Measurements from ENCODE around the gene PTGR3.

PTGR3 gene

GRCh38 chr18:75255094-75255493 lies 46.2 kb upstream of the PTGR3 start:
- Histone ChIP-seq H3K79me2 (ENCODE audit: insufficient read depth, low read length) (peaks cover 98% of the 10 kb centered on the region), H3K4me1 (ENCODE audit: insufficient read depth, low read length) (0 out of 2 replicates have a peak, but pooled peaks cover 7% of the 10 kb centered on the region), H3K4me2 (ENCODE audit: insufficient read depth, low read length) (no peak overlapping the region), H3K36me3 (ENCODE audit: insufficient read depth, low read length) (no peaks in the 10 kb centered on the region), H2AFZ (ENCODE audit: low read depth, low read length) (no peak overlapping the region), H4K20me1 (ENCODE audit: insufficient read depth, low read length) (peaks cover 18% of the 10 kb centered on the region), H3K27me3 (ENCODE audit: insufficient read depth, low read length, poor library complexity) (no peaks in the 10 kb centered on the region), H3K27ac (ENCODE audit: low read length) (no peak overlapping the region), H3K9me3 (ENCODE audit: insufficient read depth, low read length, severe bottlenecking) (no peaks in the 10 kb centered on the region), H3K4me3 (ENCODE audit: low read depth in 1 of 2, low read length in 2 of 2) (no peak overlapping the region), H3K9ac (ENCODE audit: low read depth, low read length) (no peak overlapping the region)
- ATAC-seq (ENCODE audit: insufficient read depth, low read depth), result no peak
- no peak for TF ChIP-seq EZH2 (IDR thresholded peaks at IDR 0.05; ENCODE audit: borderline replicate concordance, low read depth, low read length, severe bottlenecking)
- TF ChIP-seq, protein P1, sequence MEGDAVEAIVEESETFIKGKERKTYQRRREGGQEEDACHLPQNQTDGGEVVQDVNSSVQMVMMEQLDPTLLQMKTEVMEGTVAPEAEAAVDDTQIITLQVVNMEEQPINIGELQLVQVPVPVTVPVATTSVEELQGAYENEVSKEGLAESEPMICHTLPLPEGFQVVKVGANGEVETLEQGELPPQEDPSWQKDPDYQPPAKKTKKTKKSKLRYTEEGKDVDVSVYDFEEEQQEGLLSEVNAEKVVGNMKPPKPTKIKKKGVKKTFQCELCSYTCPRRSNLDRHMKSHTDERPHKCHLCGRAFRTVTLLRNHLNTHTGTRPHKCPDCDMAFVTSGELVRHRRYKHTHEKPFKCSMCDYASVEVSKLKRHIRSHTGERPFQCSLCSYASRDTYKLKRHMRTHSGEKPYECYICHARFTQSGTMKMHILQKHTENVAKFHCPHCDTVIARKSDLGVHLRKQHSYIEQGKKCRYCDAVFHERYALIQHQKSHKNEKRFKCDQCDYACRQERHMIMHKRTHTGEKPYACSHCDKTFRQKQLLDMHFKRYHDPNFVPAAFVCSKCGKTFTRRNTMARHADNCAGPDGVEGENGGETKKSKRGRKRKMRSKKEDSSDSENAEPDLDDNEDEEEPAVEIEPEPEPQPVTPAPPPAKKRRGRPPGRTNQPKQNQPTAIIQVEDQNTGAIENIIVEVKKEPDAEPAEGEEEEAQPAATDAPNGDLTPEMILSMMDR (IDR thresholded peaks at IDR 0.05; ENCODE audit: borderline replicate concordance, extremely low read depth, low read length, poor library complexity, severe bottlenecking), result no peak
- DNase-seq, result no peak

- H3K9ac ChIP-seq (ENCODE audit: low read depth, low read length), result no peak overlapping the region
- peaks cover 18% of the 10 kb centered on the region for H3K4me1 ChIP-seq (ENCODE audit: insufficient read depth, low read length)
- no peaks in the 10 kb centered on the region for H3K9me3 ChIP-seq (ENCODE audit: insufficient read depth, low read length, severe bottlenecking)
- no peaks in the 10 kb centered on the region for H3K27me3 ChIP-seq (ENCODE audit: insufficient read depth, low read length, poor library complexity)
- DNase-seq (no peak), ATAC-seq (ENCODE audit: insufficient read depth, low read depth) (no peak)
- no peak overlapping the region for H3K4me3 ChIP-seq (ENCODE audit: low read depth in 1 of 2, low read length in 2 of 2)
- TF ChIP-seq, protein P1 (IDR thresholded peaks at IDR 0.05; ENCODE audit: borderline replicate concordance, extremely low read depth, low read length, poor library complexity, severe bottlenecking), result no peak
- TF ChIP-seq EZH2 (IDR thresholded peaks at IDR 0.05; ENCODE audit: borderline replicate concordance, low read depth, low read length, severe bottlenecking), result no peak
- H3K4me2 ChIP-seq (ENCODE audit: insufficient read depth, low read length), result no peak overlapping the region
- H2AFZ ChIP-seq (ENCODE audit: low read depth, low read length), result no peak overlapping the region
- H3K36me3 ChIP-seq (ENCODE audit: insufficient read depth, low read length), result no peaks in the 10 kb centered on the region
- peaks cover 99% of the 10 kb centered on the region for H3K79me2 ChIP-seq (ENCODE audit: insufficient read depth, low read length)
- no peak overlapping the region for H3K27ac ChIP-seq (ENCODE audit: low read length)
- peaks cover 25% of the 10 kb centered on the region for H4K20me1 ChIP-seq (ENCODE audit: insufficient read depth, low read length)
These were observed 44.8 kb upstream of the PTGR3 start for GRCh38 chr18:75253784-75254183.

GRCh38 chr18:75253043-75253442 lies 44.1 kb upstream of the PTGR3 start:
- Histone ChIP-seq H3K4me1 (ENCODE audit: insufficient read depth, low read length) (peaks cover 26% of the 10 kb centered on the region), H3K27ac (ENCODE audit: low read length) (no peak overlapping the region), H3K27me3 (ENCODE audit: insufficient read depth, low read length, poor library complexity) (no peaks in the 10 kb centered on the region), H3K9ac (ENCODE audit: low read depth, low read length) (no peak overlapping the region), H3K4me3 (ENCODE audit: low read depth in 1 of 2, low read length in 2 of 2) (no peak overlapping the region), H3K79me2 (ENCODE audit: insufficient read depth, low read length) (peaks cover 99% of the 10 kb centered on the region), H3K4me2 (ENCODE audit: insufficient read depth, low read length) (no peak overlapping the region), H4K20me1 (ENCODE audit: insufficient read depth, low read length) (peaks cover 24% of the 10 kb centered on the region), H2AFZ (ENCODE audit: low read depth, low read length) (no peak overlapping the region), H3K9me3 (ENCODE audit: insufficient read depth, low read length, severe bottlenecking) (no peaks in the 10 kb centered on the region), H3K36me3 (ENCODE audit: insufficient read depth, low read length) (no peaks in the 10 kb centered on the region)
- no peak for TF ChIP-seq EZH2 (IDR thresholded peaks at IDR 0.05; ENCODE audit: borderline replicate concordance, low read depth, low read length, severe bottlenecking)
- TF ChIP-seq, protein P1 (IDR thresholded peaks at IDR 0.05; ENCODE audit: borderline replicate concordance, extremely low read depth, low read length, poor library complexity, severe bottlenecking), result no peak
- ATAC-seq (ENCODE audit: insufficient read depth, low read depth), result no peak
- no peak for DNase-seq

DNA sequence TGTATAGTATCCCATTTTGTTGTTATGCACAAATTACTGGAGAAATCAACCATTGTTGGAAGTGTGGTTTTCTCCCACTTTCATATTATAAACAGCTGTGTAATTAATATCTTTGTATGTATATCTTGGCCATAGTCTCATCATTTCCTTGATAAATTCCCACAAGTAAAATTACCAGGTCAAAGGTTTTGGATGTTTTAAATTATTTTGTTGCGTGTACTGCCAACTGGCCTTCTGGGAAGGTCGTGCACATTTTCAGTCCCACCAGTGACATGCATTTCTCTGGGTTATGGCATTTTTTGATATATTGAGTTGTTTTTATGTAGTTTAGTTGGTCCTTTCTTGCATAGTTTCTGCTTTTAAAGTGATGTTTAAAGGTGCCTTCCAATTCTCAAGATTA lies 43.2 kb upstream of the PTGR3 start:
- Histone ChIP-seq H3K27me3 (ENCODE audit: insufficient read depth, low read length, poor library complexity) (no peaks in the 10 kb centered on the region), H3K27ac (ENCODE audit: low read length) (no peak overlapping the region), H3K9ac (ENCODE audit: low read depth, low read length) (no peak overlapping the region), H4K20me1 (ENCODE audit: insufficient read depth, low read length) (peaks cover 18% of the 10 kb centered on the region; the same call in 1 of the 2 replicates), H3K9me3 (ENCODE audit: insufficient read depth, low read length, severe bottlenecking) (no peaks in the 10 kb centered on the region), H3K4me3 (ENCODE audit: low read depth in 1 of 2, low read length in 2 of 2) (no peak overlapping the region), H2AFZ (ENCODE audit: low read depth, low read length) (no peak overlapping the region), H3K79me2 (ENCODE audit: insufficient read depth, low read length) (peaks cover 95% of the 10 kb centered on the region), H3K4me1 (ENCODE audit: insufficient read depth, low read length) (peaks cover 31% of the 10 kb centered on the region), H3K36me3 (ENCODE audit: insufficient read depth, low read length) (no peaks in the 10 kb centered on the region), H3K4me2 (ENCODE audit: insufficient read depth, low read length) (no peak overlapping the region)
- DNase-seq (no peak), ATAC-seq (ENCODE audit: insufficient read depth, low read depth) (no peak)
- no peak for TF ChIP-seq EZH2 (IDR thresholded peaks at IDR 0.05; ENCODE audit: borderline replicate concordance, low read depth, low read length, severe bottlenecking)
- TF ChIP-seq, protein P1 (IDR thresholded peaks at IDR 0.05; ENCODE audit: borderline replicate concordance, extremely low read depth, low read length, poor library complexity, severe bottlenecking), result no peak
